Renal cortex interstitium (tissue), 11 donors: ENCODE results near the gene PSMD5. TPM values are rescaled to one million over a fixed set of nuclear protein-coding genes. Genes with fewer than 3 reads are reported as not detected.
A peak's percentile ranks its signal among the peaks of the same experiment; 100 is the strongest.
"Not testable (repeated sequence)": the region's sequence is repeated elsewhere in the genome, so short reads cannot be mapped to it uniquely, and the experiment has no call there.

Experiments used
- DNase-seq, 11 donors: peaks; one replicate each; pipeline ENCODE4 v3.0.0-alpha.2; 2013; ENCODE audit warnings: low read depth in 9 of 11, low spot score in 4 of 11; ENCODE audit errors: extremely low read depth in 1 of 11
- polyA plus RNA-seq, 3 donors: library from polyadenylated mRNA; unstranded; fragments of 120-200 nt; gene quantifications; one replicate each; pipeline ENCODE4 v1.2.1, GENCODE V29; 2013; ENCODE audit not compliant: insufficient read length in 3 of 3

The PSMD5 gene
- polyA plus RNA-seq, 3 donors, result 30.0 to 40.5 (median 37.9) TPM

DNA sequence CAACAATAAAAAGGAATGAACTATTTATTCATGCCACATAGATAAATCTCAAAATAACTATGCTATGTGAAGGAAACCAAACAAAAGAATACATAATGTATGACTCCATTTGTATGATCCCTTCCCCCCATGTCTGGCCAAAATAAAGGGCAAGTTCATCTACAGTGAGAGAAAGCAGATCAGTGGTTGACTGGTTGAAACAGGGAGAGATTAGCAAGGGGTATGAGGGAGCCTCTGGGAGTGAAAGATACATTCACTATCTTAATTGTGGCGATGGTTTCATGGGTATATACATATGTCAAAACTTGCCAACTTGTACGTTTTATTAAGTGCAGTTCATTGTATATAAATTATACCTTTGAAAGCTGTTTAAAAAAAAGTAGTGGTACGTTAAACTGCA is 4.8 kb downstream of the PSMD5 start:
- DNase-seq, result no peak

DNA sequence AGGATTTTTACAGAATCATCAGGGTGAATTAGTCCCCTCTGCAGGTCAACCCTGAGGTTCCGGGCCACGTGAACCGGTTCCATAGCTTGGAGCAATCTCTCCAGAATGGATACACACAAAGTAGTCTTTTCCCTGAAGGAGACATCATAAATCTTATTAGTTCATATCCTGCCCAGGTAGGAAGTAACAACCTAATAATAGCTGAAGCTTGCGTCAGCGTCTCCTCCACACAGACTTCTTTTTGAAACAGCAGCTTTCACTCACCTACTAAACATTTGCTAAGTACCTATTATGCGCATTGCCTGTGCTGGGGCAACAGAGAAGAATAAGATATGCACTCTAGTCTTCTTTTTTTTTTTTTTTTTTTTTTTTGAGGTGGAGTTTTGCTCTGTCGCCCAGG is 9.4 kb downstream of the PSMD5 start:
- DNase-seq, result no peak

DNA sequence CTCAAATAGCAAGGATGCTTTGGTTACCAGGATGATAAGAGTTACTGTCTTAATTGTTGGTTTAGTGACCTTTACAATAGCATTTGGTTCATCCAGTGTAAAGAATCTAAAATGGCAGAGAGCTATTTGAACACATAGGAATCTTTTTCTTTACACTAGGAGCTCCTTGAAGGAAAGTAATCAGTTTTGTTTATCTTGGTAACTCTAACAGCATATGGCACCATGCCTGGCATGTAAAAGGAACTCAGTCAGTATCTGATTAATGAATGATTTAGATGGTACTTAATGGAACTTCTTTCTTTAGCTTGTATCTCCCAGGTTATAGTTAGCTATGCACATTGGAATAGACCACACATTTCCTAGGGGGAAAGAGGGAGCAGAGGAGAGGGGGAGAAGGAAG is 9.9 kb downstream of the PSMD5 start:
- DNase-seq, result no peak

DNA sequence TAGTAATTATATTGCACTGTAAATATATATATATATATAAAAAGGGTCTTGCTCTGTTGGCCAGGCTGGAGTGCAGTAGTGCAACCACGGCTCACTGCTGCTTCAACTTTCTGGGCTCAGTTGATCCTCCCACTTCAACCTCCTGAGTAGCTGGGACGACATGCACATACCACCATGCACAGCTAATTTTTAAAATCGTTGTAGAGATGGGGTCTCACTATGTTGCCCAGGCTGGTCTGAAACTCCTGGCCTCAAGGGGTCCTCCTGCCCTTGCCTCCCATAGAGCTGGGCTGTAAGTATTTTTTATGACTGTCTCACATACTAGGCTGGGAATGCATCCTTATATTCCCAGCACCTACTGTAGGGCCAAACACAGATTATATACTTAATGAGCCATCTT is 11.9 kb downstream of the PSMD5 start:
- no peak for DNase-seq

DNA sequence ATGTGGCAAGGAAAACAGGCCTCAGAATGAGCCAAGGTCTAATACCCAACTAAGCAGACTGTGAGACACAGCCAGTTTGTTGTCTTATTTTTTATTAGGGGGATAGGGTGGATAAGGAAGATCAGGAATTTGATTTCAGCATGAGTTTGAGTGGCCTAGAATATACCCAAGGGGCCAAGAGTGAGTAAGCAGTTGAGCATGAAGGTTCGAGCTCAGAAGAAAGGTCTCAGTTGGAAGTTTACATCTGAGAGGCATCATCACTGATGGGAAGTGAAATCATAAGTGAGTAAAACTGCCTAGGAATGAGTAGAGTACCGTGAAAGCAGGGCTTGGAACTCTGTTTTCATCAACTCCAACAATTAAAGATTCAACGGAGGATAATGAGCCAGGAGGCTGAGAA is 12.6 kb downstream of the PSMD5 start:
- DNase-seq, result no peak

DNA sequence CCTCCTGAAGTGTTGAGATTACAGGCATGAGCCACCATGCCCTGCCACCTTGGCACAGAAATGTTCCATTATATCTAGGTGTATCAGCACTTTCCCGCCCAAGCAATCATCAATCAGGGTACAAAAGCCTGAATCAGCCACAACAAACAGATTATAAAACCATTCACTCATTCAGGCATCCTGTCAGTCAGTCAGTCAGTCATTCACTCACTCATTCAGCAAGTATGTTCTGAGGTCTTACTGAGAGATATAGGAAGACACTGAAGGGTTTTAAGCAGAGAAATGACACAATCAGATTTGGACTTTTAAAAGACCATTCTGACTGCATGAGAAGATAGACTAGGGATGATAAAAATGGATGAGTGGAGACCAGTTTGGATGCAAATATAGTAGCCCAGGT is 13.1 kb downstream of the PSMD5 start:
- no peak for DNase-seq

DNA sequence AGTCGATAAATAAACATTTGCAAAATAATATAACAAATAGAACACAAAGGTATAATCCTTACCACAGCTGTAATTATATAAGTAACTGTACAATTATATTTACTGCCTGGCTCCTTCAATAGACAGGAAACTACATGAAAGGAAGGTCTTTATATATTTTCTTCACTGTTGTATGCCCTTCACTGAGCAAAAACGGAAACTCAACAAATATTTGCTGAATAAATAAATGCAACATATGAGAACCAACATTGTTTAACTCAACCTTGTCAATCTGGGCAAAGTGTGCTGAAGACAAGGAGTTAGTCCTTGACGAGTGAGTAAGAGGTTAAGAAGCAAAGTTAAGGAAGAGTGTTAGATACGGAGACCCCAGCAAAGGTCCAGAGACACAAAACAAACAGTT is 22.6 kb downstream of the PSMD5 start:
- no peak for DNase-seq

DNA sequence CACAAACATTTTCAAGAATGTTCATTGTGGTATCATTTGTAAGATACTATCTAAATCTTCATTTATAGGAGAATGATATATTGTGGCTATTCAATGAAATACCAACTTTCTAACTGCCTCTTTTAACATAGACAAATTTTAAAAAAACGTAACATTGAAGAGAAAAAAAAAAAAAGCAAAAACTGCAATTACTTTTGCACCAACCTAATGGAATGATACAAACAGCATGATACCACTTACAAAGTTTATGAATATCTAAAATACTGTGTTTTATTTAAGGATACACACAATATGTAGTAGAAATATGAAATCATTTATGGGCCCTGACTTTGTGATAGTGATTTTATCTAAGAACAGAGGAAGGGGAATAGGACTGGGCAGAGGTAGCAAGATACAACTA is 24.1 kb downstream of the PSMD5 start:
- DNase-seq, result no peak

DNA sequence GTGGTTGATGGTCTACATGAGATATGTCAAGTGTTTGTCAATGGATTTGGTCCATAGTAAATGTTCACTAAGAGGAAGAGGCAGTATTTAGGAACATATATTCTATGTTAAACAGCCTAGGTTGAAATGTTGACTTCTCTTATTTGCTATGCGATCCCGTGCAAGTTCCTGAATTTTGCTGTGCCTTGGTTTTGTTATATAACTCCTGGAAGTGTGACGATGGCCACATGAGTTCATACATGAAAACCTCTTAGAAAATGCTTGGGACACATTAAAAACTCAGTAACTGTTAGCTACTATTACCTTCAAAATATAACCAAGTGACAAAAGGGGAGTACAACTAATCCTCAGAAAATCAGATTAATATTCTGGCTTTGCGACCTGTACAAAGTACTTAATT is 27.6 kb downstream of the PSMD5 start:
- DNase-seq, result no peak

DNA sequence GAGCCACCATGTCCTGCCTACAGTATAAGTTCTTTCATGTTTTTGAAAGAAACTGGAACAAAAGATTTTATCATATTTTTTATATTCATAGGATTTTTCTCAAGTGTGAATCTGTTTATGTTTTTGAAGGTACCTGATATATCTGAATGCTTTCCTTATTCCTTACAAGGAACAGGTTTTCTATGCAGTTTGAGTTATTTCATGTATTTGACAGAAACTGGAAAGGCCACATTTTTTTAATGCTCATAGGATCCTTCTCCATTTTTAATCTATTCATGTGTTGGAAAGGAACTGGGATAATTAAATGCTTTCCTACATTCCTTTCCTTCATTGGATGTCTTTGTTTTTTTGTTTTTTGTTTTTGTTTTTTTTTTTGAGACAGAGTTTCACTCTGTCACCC is 33.8 kb downstream of the PSMD5 start:
- DNase-seq, result no peak

DNA sequence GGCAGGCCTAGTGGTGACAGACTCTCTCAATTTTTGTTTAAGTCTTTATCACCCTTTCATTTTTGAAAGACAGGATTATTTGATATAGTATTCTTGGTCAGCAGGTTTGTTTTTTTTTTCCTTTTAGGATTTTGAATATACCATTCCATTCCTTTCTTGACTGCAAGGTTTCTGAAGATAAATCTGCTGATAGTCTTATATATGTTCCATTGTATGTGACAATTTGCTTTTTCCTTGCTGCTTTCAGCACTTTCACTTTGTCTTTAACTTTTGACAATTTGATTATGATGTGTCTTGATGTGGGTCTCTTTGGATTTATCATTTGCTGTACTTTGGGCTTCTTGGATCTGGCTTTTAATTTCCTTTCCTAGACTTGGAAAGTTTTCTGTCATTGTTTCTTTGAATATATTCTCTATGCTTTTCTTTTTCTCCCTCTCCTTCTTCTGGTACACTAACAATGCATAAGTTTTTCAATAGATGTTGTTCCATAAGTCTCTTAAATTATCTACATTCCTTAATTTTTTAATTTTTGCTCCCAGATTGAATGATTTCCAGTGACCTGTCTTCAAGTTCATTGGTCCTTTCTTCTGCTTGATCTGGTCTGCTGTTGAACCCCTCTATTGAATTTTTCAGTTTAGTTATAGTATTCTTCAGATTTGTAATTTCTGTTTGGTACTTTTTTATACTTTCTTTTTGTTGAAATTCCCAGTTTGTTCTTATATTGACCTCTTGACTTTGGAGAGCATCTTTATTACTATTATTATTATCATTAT is 34.9 kb downstream of the PSMD5 start:
- DNase-seq, result no peak

DNA sequence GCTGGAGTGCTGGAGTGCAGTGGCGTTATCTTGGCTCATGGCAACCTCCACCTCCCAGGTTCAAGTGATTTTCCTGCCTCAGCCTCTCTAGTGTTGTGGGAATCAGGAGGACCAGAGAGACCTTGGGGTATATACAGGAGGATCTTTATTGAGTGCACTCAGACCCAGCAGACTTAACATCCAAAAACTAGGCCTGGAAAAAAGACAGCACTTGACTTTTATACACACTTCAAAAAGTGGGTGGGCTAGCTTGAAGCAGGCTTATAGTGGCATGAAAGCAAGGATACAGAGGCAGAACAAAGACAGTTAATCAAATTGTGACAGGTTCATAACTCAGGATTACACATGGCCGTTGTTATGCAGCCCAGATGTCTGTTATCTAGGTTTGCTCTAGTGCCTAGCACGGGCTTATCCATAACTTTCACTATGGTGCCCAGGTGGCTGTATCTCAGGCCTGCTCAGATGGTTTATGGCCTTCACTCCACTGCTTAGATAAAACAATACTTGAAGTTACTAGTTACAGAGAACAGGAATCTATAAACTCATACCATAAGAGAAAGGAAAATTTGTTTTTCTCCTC is 37.8 kb downstream of the PSMD5 start:
- DNase-seq, result not testable (repeated sequence)

DNA sequence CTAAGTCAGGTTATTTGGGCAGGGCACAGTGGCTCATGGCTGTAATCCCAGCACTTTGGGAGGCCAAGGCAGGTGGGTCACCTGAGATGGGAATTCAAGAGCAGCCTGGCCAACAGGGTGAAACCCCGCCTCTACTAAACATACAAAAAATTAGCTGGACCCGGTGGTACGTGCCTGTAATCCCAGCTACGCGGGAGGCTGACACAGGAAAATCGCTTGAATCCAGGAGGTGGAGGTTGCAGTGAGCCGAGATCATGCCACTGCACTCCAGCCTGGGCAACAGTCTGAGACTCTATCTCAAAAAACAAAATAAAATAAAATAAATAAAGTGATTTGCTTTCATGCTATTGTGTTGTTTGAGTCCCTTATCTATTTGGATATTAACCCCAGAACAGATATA is 41.3 kb downstream of the PSMD5 start:
- DNase-seq, result no peak

DNA sequence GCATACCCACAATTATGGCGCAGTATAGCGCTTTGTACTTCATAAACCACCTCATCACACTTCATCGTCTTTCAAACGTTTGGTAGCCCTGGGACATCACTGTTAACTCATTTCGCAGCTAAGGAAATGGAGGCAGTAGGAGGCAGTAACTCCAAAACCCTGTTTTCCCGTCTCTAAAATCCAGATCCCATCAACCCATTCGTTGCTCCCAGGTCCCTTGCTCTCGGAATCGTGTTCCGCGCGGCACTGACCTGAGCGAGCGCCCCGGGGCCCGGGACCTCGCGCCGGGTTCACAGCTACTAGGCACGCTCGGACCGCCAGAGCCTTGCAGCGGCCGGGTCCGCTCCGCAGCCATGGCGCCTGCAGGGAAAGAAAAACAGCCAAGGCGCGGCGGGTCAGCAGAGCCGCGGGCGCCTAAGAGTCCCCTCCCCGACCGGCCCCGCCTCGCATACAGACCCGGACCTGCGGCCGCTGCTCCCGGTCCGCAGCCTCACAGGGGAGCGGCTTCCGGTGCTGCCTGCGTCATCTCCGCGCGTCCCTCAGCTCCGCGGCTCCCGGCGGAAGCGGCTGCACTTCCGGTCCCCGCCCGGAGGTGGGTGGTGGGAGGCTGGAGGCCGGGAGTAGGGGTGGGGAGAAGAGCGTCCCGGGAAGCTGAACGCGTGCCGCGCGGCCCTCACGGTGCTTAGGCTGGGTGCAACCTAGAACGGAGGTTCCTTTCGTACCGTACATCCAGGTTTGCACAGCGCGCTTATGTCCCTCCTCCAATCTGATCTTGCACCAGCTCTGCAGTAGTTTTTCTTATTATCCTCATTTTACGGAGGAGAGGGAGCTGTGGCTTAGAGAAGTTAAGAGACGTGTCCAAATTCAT is 49.6 kb downstream of the PSMD5 start, which contains the start of gene FBXW2:
FBXW2 (minus strand) TSS at position 519 of the 868 bp plus-strand sequence. CDS start 5,158 bp downstream, outside the sequence.
- peak; percentile 78 to 91 (median 90) for DNase-seq

DNA sequence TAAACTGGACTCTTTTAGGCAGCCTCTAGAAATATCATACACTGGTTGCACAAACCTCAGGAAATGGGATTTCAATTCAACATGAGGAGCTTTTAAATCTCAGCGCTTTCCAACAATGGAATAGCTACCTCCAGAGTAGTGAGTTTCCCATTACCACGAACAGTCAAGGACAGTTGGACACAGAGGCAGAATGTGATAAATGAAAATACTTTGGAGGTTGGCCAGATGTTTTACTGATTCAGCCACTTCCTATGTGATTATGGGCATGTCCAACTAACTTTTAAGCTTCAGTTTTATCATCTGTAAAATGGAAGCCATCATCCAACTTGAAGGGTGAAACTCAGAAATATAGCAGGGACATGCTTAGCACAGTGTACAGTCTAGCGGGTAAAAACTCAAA is 51.6 kb downstream of the PSMD5 start:
- no peak for DNase-seq

DNA sequence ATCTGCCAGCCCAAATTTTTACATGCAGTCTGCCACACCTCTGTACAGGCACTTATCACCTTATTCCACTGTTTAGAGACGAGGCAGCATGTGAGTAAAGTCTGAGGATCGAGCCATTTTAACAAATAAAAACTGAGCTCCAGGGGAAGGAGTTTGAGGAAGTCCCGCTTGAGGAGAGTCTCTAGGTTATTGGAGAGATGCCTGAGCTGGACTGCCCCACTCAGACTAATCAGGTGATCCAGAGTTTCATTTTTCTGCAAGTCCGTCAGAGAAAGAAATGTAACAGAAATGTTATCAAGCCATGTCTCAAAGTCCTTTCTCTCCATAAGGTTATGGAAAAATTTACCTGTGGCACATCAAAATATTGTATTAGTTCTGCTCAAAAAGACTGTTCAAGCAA is 54.8 kb downstream of the PSMD5 start:
- no peak for DNase-seq

DNA sequence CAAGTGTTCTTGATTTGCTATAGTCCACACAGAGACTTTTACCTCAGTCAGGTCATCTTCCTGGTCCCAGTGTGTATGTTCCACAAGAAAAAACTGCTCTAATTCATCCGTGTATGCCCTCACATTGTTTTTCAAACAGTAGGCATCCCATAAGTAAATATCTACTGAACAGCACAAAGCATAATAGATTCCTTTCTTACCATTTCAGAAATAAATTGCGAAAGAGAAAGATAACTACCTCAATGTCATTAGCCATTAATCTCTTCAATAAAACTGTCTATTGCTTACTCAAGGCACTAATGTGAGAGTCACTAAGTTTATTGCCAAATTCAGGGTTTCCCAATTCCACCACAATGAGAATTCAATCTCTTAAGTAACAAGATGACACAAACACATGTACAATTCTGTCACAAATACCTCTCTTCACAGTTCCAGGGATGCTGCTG is 59.1 kb downstream of the PSMD5 start:
- DNase-seq, result no peak

DNA sequence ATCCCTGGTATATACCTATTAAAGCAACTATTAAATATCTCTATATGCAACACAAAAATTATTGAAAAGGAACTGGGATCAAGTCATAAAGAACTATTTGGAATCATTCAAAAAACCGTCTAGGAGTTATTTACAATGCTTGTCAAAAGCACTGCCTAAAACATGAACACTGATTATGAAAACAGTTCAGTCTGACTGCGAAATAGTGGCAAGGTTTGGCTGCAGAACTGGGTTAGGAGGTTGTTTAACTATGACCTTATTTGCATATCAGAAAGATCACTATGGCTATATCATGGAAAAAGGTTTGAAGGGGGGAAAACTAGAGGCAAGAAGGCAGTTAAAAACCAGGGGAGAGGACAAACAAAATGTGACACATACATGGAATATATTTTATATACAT is 61.5 kb downstream of the PSMD5 start:
- no peak for DNase-seq

DNA sequence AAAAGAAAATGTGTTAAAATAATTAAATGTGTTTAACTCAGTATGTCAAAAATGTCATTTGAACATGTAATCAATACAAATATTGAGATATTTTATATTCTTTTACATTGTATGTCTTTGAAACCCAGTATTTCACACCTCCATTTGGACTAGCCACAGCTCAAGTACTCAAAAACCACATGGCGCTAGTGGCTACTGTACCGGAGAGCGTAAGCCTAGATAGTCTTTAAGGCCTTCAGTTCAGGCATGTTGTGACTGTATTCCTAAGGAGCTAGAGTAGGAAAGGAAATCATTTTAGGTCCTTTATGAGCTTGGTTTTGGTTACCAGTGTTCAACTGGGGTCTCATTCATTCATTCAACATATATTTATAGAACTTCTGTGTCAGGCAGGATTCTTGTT is 62.4 kb downstream of the PSMD5 start:
- DNase-seq, result no peak

DNA sequence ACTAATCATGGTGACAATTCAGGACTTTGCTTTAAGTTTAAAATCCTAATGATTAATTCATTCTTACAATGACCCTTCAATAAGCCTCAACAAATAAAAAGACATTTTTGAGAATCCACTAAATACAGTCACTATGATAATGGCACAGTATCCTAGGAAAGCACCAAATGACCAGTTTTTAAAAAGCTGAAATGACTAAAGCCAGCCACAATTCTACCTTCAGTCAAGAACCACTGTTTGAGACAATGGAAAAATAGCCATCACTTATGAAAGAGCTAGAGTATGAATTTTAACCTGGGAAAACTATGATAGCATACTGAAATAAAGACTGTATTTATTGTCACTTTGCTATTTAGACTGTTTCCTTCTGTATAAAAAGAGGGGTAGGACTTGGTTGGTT is 63.5 kb downstream of the PSMD5 start:
- no peak for DNase-seq
